Measurements from ENCODE around the gene RTP3. TPM values are rescaled to one million over a fixed set of nuclear protein-coding genes. Genes with fewer than 3 reads are reported as not detected.

Gene RTP3
- total and polyA plus RNA-seq, 2 experiments from 2014 or later, result 0.16 TPM; not detected in 1

- TF ChIP-seq ZNF462 (CRISPR knock-in tag; IDR thresholded peaks at IDR 0.05), result no peak
These were observed 37.7 kb upstream of the RTP3 start (continued) for GRCh38 chr3:46460051-46460450.

GRCh38 chr3:46462111-46462510 lies 35.7 kb upstream of the RTP3 start:
- no peak overlapping the region for H3K27ac ChIP-seq (ENCODE audit: low read depth)
- H3K27me3 ChIP-seq (ENCODE audit: insufficient read depth), result peaks cover 39% of the 10 kb centered on the region
- no peaks in the 10 kb centered on the region for H3K36me3 ChIP-seq (ENCODE audit: insufficient read depth)
- no peak overlapping the region for H3K4me2 ChIP-seq
- Mint-ChIP-seq H3K9me3 (no peaks in the 10 kb centered on the region; the same call in 1 of the 3 replicates), H3K27me3 (ENCODE audit: insufficient read depth, low read depth, poor library complexity) (peaks cover 20% of the 10 kb centered on the region), H3K4me3 (no peak overlapping the region), H3K36me3 (ENCODE audit: low read depth) (no peaks in the 10 kb centered on the region), H3K27ac (no peak overlapping the region), H3K4me1 (peaks cover 2% of the 10 kb centered on the region)
- H3K4me3 ChIP-seq, result no peak overlapping the region
- H3K4me1 ChIP-seq (ENCODE audit: insufficient read depth), result peaks cover 6% of the 10 kb centered on the region; the same call in 1 of the 2 replicates
- H4K20me1 ChIP-seq (replicated peaks; ENCODE audit: insufficient read depth), result no peaks in the 10 kb centered on the region
- no peak for TF ChIP-seq STAT1 (IDR thresholded peaks at IDR 0.05; ENCODE audit: unreplicated experiment)
- TF ChIP-seq CTCF (conservative IDR thresholded peaks at IDR 0.05; ENCODE audit: low read depth in 2 of 2), result peak; percentile 40 to 66
- peak; percentile 24 for ATAC-seq
- peak; percentile 64 for DNase-seq (ENCODE audit: low spot score)
- no peaks in the 10 kb centered on the region for H3K9me2 ChIP-seq (ENCODE audit: insufficient read depth)
- H3F3A ChIP-seq (replicated peaks; ENCODE audit: low read depth), result no peaks in the 10 kb centered on the region
- H2AFZ ChIP-seq, result no peak overlapping the region
- H3K79me2 ChIP-seq (replicated peaks; ENCODE audit: insufficient read depth), result no peaks in the 10 kb centered on the region

Data from GM23338 (cell line).